ENCODE data around the gene PRRX2.
A peak's percentile ranks its signal among the peaks of the same experiment; 100 is the strongest.

The PRRX2 gene

GRCh38 chr9:129692534-129692933 lies 27.1 kb downstream of the PRRX2 start:
- Histone ChIP-seq H3K27ac (no peak overlapping the region), H3K36me3 (replicated peaks) (no peaks in the 10 kb centered on the region), H3K27me3 (replicated peaks) (peaks cover 2% of the 10 kb centered on the region), H3K4me3 (ENCODE audit: low read depth, low read length) (no peak overlapping the region)
- no peak for DNase-seq
- in situ Hi-C loops (cut with HindIII; ENCODE audit: low pct_ligation_motif_present, low sequenced_read_pairs), result no loop called here
- no peak for TF ChIP-seq CTCF (IDR thresholded peaks at IDR 0.05; ENCODE audit: low read depth, low read length, missing control alignments)

DNA sequence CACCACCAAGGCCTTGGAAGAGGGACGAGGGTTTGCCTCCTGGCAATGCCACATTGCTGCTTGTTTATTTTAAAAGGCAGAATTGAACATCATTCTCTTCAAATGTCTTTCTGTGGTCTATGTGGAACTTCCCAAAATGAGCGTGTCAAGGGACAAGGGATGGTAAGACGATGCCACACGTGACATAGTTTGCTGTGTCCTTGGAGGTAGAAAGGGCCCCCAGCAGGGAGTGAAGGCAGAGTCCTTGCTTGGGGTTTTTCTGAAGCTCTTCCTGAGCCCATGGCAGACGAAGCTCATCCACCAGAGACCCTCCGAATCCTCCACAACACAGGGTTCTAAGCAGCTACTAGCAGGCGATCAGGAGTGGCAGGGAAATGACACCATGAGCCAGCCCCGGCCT lies 28.3 kb downstream of the PRRX2 start:
- no peak overlapping the region for H3K4me3 ChIP-seq (ENCODE audit: low read depth, low read length)
- in situ Hi-C loops (cut with HindIII; ENCODE audit: low pct_ligation_motif_present, low sequenced_read_pairs), result no loop called here
- no peak overlapping the region for H3K27ac ChIP-seq
- H3K27me3 ChIP-seq (replicated peaks), result peaks cover 2% of the 10 kb centered on the region
- DNase-seq, result no peak
- no peaks in the 10 kb centered on the region for H3K36me3 ChIP-seq (replicated peaks)
- TF ChIP-seq CTCF (IDR thresholded peaks at IDR 0.05; ENCODE audit: low read depth, low read length, missing control alignments), result no peak

DNA sequence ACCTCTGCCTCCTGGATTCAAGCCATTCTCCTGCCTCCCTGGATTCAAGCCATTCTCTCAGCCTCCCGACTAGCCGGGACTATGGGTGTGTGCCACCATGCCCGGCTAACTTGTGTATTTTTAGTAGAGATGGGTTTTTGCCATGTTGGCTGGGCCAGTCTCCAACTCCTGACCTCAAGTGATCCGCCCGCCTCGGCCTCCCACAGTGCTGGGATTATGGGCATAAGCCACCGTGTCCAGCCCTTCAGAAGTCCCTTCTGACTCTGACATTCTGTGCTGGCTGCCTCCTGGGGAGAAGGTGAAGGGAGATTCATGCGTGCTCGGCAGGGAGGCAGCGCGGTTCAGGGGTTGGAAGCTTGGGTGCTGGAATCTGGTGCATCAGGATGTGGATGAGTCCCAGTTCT lies 28.8 kb downstream of the PRRX2 start:
- peaks cover 2% of the 10 kb centered on the region for H3K27me3 ChIP-seq (replicated peaks)
- H3K4me3 ChIP-seq (ENCODE audit: low read depth, low read length), result no peak overlapping the region
- no peak overlapping the region for H3K27ac ChIP-seq
- no peaks in the 10 kb centered on the region for H3K36me3 ChIP-seq (replicated peaks)
- TF ChIP-seq CTCF (IDR thresholded peaks at IDR 0.05; ENCODE audit: low read depth, low read length, missing control alignments), result no peak
- in situ Hi-C loops (cut with HindIII; ENCODE audit: low pct_ligation_motif_present, low sequenced_read_pairs), result no loop called here
- no peak for DNase-seq

- Histone ChIP-seq H3K27me3 (replicated peaks) (peaks cover 2% of the 10 kb centered on the region), H3K4me3 (ENCODE audit: low read depth, low read length) (no peak overlapping the region), H3K27ac (no peak overlapping the region), H3K36me3 (replicated peaks) (no peaks in the 10 kb centered on the region)
- no peak for TF ChIP-seq CTCF (IDR thresholded peaks at IDR 0.05; ENCODE audit: low read depth, low read length, missing control alignments)
- DNase-seq, result no peak
- in situ Hi-C loops (cut with HindIII; ENCODE audit: low pct_ligation_motif_present, low sequenced_read_pairs), result no loop called here
Observed at GRCh38 chr9:129695870-129696269, 30.4 kb downstream of the PRRX2 start.

DNA sequence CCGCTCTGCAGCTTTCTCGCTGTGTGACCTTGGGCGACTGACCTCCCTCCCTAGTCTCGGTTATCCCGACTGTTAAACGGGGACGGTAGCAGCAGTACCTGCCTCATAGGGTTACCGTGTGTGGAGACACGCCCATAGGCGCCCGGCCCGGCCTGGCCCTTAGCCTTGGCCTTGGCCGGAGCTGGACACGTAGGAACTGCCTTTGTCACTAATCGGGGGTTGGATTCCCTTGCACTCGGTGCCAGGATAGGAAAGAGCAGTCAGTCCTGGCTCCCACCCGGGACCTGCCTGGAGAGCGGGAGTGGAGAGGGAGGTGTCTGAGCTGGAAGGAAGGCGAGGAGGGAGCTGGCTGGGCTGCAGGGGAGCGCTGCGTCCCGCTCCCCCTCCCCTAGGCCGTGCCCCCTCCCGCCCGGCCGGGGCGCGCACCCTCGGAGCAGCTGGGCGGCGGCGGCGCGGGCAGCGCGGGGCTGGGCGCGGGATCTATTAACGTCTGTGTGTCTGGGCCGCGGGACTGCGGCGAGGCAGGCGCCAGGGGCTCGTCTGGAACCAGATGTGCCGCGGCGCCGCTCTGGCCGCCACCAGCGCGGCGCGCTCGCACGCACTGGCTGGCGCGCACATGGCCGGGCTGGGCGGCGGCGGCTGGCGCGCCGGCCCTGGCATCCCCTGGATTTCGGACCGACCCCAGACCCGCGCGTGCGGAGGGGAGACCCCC lies 31.7 kb downstream of the PRRX2 start:
- in situ Hi-C loops (cut with HindIII; ENCODE audit: low pct_ligation_motif_present, low sequenced_read_pairs), result no loop called here
- peak overlapping the region; percentile 49 for H3K4me3 ChIP-seq (ENCODE audit: low read depth, low read length)

More for the DNA sequence above, 31.7 kb downstream of the PRRX2 start:
- Histone ChIP-seq H3K27ac (peak overlapping the region; percentile 73), H3K36me3 (replicated peaks) (no peaks in the 10 kb centered on the region), H3K27me3 (replicated peaks) (peaks cover 2% of the 10 kb centered on the region)
- DNase-seq, result peak; percentile 32
- no peak for TF ChIP-seq CTCF (IDR thresholded peaks at IDR 0.05; ENCODE audit: low read depth, low read length, missing control alignments)

Measured in brain microvascular endothelial cell (primary cell).